Neural crest cell (in vitro differentiated cells): Measurements from ENCODE around the gene MFAP5. TPM values are rescaled to one million over a fixed set of nuclear protein-coding genes. Genes with fewer than 3 reads are reported as not detected.

ENCODE experiments used
- DNase-seq: peaks from one replicate; pipeline ENCODE4 v3.0.0; 2021; ENCODE audit warnings: low read depth, mixed read lengths, low spot score
- H3K27ac Mint-ChIP-seq: one replicate; pipeline ENCODE4 v1.8.0; 2021; ENCODE audit warnings: mild to moderate bottlenecking, mixed read lengths; ENCODE audit not compliant: unreplicated experiment
- H3K27me3 Mint-ChIP-seq: 2 replicates; pipeline ENCODE4 v1.8.0; 2021; ENCODE audit warnings: low read depth, mild to moderate bottlenecking, mixed read lengths
- H3K36me3 Mint-ChIP-seq: 2 replicates; pipeline ENCODE4 v1.8.0; 2021; ENCODE audit warnings: low read depth, mild to moderate bottlenecking, mixed read lengths
- H3K4me1 Mint-ChIP-seq: 2 replicates; pipeline ENCODE4 v1.8.0; 2021; ENCODE audit warnings: mixed read lengths
- H3K4me3 Mint-ChIP-seq: one replicate; pipeline ENCODE4 v1.8.0; 2021; ENCODE audit warnings: mild to moderate bottlenecking, mixed read lengths
- H3K9me3 Mint-ChIP-seq: 2 replicates; pipeline ENCODE4 v1.8.0; 2021; ENCODE audit warnings: mixed read lengths
- CTCF ChIP-seq: fragments of 200-600 bp; sonication (generic); conservative IDR thresholded peaks from 2 replicates; pipeline ENCODE4 v1.5.0; 2021; ENCODE audit warnings: antibody characterized with exemption, mild to moderate bottlenecking
- total RNA-seq: library from RNA; stranded (reverse); gene quantifications from 2 replicates; pipeline ENCODE4 v1.2.1, GENCODE V29; 2021

MFAP5 gene
- total RNA-seq, 1 donor from 2014 or later: not detected

GRCh38 chr12:8612629-8613028 is 50.0 kb downstream of the MFAP5 start, which contains the start of gene AICDA:
Gene AICDA, minus strand, starts transcription at chr12:8612859. Its CDS starts 92 bp downstream, at chr12:8612767.
- DNase-seq: no peak
- H3K4me1 Mint-ChIP-seq: peaks cover 5% of the 10 kb centered on the region
- no peak within 1 kb of the TSS for H3K27ac Mint-ChIP-seq
- no peak for TF ChIP-seq CTCF
- no peaks in the 10 kb centered on the region for H3K9me3 Mint-ChIP-seq
- no peaks in the 10 kb centered on the region for H3K27me3 Mint-ChIP-seq
- no peaks in the 10 kb centered on the region for H3K36me3 Mint-ChIP-seq
- H3K4me3 Mint-ChIP-seq: no peak within 1 kb of the TSS

GRCh38 chr12:8609061-8609570 is 53.5 kb downstream of the MFAP5 start:
- no peaks in the 10 kb centered on the region for H3K27me3 Mint-ChIP-seq
- peaks cover 5% of the 10 kb centered on the region for H3K4me1 Mint-ChIP-seq
- no peaks in the 10 kb centered on the region for H3K9me3 Mint-ChIP-seq
- H3K27ac Mint-ChIP-seq: no peak overlapping the region
- no peak overlapping the region for H3K4me3 Mint-ChIP-seq
- DNase-seq: peak; percentile 14
- no peaks in the 10 kb centered on the region for H3K36me3 Mint-ChIP-seq
- peak; percentile 90 for TF ChIP-seq CTCF

- H3K4me3 Mint-ChIP-seq: no peak overlapping the region
- no peaks in the 10 kb centered on the region for H3K27me3 Mint-ChIP-seq
- DNase-seq: no peak
- H3K9me3 Mint-ChIP-seq: no peaks in the 10 kb centered on the region
- no peak for TF ChIP-seq CTCF
- no peak overlapping the region for H3K27ac Mint-ChIP-seq
- H3K36me3 Mint-ChIP-seq: no peaks in the 10 kb centered on the region
- peaks cover 5% of the 10 kb centered on the region for H3K4me1 Mint-ChIP-seq
Observed at GRCh38 chr12:8606890-8607289, 55.7 kb downstream of the MFAP5 start.

- Mint-ChIP-seq H3K9me3 (no peaks in the 10 kb centered on the region), H3K36me3 (no peaks in the 10 kb centered on the region), H3K4me3 (no peak overlapping the region), H3K27ac (no peak overlapping the region), H3K4me1 (peaks cover 5% of the 10 kb centered on the region), H3K27me3 (no peaks in the 10 kb centered on the region)
- TF ChIP-seq CTCF: no peak
- DNase-seq: no peak
Observed at GRCh38 chr12:8605057-8605456, 57.6 kb downstream of the MFAP5 start.

- Mint-ChIP-seq H3K4me3 (no peak overlapping the region), H3K27me3 (no peaks in the 10 kb centered on the region), H3K9me3 (no peaks in the 10 kb centered on the region), H3K4me1 (peaks cover 2% of the 10 kb centered on the region), H3K36me3 (no peaks in the 10 kb centered on the region), H3K27ac (no peak overlapping the region)
- TF ChIP-seq CTCF: peak; percentile 37
- no peak for DNase-seq
Observed at GRCh38 chr12:8603856-8604255, 58.8 kb downstream of the MFAP5 start.
